ENCODE data around the gene SAMD1.

DNA sequence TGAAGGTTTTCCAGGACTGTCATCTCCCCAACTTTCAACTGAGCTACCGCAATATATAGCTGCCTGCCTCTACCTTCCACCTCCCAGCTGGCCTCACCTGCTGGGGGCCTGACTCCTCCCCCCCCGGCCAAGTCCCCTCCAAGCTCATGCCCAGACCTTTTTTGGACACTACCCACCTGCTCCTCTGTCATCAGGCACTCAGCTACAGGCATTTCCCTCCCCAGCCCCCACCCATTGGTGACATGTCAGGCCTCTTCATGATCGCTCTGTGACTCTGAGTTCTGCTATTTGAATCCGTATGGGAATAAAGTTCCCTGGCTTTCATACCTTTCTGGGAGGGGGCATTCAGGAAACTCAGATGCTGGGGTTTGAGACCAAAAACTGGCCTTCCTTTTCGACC is 25.2 kb upstream of the SAMD1 start:
- TF ChIP-seq, protein P1, sequence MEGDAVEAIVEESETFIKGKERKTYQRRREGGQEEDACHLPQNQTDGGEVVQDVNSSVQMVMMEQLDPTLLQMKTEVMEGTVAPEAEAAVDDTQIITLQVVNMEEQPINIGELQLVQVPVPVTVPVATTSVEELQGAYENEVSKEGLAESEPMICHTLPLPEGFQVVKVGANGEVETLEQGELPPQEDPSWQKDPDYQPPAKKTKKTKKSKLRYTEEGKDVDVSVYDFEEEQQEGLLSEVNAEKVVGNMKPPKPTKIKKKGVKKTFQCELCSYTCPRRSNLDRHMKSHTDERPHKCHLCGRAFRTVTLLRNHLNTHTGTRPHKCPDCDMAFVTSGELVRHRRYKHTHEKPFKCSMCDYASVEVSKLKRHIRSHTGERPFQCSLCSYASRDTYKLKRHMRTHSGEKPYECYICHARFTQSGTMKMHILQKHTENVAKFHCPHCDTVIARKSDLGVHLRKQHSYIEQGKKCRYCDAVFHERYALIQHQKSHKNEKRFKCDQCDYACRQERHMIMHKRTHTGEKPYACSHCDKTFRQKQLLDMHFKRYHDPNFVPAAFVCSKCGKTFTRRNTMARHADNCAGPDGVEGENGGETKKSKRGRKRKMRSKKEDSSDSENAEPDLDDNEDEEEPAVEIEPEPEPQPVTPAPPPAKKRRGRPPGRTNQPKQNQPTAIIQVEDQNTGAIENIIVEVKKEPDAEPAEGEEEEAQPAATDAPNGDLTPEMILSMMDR (IDR thresholded peaks at IDR 0.05), result no peak
- TF ChIP-seq POLR2AphosphoS5 (IDR thresholded peaks at IDR 0.05) (no peak), POLR2A (IDR thresholded peaks at IDR 0.05) (no peak)

Data from breast epithelium (tissue), 3 donors.